GM18868 (cell line): ENCODE measurements around the gene KCTD16.
A peak's percentile ranks its signal among the peaks of the same experiment; 100 is the strongest.

Experiments used
- ATAC-seq: cut with Tn5 transposase; IDR thresholded peaks from one replicate; pipeline ENCODE4 v1.9.1; 2021; ENCODE audit warnings: mild to moderate bottlenecking, moderate library complexity; ENCODE audit not compliant: unreplicated experiment

Gene KCTD16

GRCh38 chr5:144206141-144206540 lies 35.5 kb downstream of the KCTD16 start:
- ATAC-seq, result no peak

GRCh38 chr5:144207875-144208444 lies 37.3 kb downstream of the KCTD16 start:
- ATAC-seq, result no peak

DNA sequence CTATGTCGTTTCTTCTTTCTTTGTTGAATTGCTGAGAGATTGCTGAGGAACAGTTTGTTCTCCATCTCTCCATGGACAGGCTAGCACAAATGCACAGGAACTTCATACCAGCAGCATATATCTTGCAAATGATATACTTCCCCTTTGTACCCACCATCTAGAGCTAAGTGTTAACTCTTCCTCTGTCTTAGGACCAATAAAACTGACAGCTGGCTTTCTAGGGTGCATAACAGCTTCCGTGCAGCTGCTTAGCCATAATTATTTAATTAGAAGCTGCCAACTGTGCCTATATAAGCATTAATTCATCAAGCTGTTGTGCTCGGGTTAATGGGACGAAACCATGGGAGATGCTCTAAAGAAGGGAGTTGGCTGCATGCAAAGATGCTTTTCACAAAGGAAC lies 38.7 kb downstream of the KCTD16 start:
- no peak for ATAC-seq

GRCh38 chr5:144210655-144211054 lies 40.0 kb downstream of the KCTD16 start:
- no peak for ATAC-seq

DNA sequence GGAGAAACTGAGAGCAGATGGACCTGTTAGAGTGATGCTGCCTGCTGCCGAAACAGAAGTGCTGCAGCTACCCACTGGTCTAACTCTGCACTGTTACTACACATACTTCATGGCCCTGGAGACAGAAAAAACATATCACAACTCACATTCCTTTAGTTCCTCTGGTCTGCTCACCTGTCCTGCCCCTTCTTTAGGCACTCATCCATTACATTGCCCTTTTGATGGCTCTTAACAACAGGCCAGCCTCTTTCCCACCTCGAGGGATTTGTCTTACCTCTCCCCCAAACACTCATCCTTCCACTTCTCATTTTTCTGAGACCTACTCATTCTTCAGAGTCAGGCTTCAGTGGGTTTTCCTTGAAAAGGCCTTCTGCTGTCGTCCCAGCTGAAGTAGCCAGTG lies 49.2 kb downstream of the KCTD16 start:
- no peak for ATAC-seq

DNA sequence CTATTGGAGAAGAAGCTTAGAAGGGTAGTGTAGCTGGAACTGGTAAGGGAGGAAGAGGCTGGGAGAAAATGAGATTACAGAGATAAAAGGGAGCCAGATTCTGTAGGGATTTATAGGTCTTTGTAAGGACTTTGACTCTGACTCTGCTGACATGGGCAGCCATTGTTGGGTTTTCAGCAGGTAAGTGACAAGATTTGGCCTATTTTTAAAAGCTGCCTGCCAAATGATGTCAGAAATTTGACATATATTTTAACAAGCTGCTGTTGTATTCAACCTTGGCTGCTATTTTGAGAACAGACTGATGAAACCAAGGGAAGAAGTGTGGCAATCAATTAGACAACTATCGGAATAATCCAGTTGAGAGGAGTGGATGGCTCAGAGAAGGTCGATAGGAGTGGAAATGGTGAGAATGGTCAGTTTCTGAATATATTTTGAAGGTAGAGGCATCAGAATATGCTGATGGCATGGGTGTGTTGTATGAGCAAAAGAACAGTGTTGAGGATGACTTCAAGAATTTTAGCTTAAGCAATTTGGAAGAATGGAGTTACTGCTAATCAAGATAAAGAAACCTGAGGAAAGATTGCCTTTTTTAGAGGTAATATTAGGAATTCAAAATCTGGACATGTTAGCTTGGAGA lies 56.8 kb downstream of the KCTD16 start:
- no peak for ATAC-seq

DNA sequence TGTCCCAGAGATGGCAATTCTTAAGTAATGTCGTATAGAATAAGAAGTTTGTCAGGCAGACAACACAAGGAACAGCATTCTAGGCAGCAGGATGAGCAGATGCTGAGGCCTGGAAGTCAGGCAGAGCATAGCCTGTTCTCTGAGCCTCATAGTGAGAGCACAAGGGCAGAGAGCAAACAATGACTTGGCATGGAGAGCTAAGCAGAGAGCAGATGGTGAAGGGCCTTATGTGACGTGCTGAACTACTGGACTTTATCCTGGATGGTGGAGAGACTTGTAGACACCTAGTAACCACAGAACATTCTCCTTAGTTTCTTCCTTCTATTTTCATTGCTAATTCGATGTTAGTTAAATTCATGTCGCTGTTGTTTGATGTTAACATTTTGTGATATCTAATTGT lies 60.1 kb downstream of the KCTD16 start:
- ATAC-seq, result no peak

GRCh38 chr5:144232285-144232684 lies 61.6 kb downstream of the KCTD16 start:
- ATAC-seq, result no peak

DNA sequence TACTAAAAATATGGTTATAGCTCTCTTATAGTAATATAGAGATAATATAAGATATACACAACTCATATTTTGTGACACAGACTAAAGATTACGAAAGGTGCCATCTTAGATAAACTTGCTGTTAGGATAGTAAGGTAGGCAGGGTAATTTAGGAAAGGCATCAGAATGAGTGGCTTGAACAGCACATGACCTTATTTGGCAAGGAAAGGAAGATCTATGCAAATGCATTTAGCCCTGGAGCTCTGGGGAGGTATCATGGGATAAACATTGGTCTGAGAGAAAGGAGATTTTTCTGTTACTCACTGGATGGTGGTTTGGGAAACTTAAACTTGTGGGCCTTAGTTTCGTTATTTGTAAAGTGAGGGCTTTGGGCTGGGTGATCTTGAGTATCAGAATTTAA lies 65.8 kb downstream of the KCTD16 start:
- ATAC-seq, result no peak

DNA sequence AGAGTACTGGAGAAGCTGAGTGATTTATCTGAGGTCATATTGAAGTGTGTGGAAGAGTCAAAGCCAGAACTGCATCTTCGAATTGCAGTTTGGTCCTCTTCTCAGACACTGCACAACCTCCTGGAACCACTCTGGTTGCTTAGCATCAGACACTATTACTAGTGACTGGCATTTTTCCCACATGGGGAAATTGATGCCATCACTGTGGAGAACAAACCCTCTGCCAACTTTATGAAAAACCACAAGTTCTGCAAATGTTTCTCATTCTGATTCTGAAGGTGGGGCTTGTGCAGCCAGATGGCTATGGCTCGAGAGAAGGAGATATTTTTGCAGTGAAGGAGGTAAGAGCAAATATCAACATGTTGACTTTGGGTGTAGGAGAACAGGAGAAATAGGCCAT lies 67.2 kb downstream of the KCTD16 start:
- peak; percentile 51 for ATAC-seq

DNA sequence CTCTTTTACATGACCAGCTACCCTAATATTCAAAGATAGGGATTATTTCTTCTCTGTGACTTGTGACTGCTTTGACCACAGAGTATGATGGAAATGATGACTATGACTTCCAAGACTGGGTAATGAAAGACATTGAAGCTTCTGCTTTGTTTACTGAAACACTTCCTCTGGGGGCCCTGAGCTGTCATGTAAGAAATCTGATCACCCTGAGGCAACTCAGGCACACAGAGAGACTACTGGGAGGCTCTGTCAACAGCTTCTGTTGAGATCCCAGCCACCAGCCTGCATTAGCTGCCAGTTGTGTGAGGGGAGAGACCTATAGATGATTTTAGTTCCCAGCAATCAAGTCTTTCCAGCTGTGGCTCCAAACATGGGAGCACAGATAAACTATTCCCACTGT lies 76.5 kb downstream of the KCTD16 start:
- ATAC-seq, result no peak

GRCh38 chr5:144248015-144248414 lies 77.3 kb downstream of the KCTD16 start:
- ATAC-seq, result no peak

GRCh38 chr5:144249755-144250464 lies 79.2 kb downstream of the KCTD16 start:
- ATAC-seq, result no peak

DNA sequence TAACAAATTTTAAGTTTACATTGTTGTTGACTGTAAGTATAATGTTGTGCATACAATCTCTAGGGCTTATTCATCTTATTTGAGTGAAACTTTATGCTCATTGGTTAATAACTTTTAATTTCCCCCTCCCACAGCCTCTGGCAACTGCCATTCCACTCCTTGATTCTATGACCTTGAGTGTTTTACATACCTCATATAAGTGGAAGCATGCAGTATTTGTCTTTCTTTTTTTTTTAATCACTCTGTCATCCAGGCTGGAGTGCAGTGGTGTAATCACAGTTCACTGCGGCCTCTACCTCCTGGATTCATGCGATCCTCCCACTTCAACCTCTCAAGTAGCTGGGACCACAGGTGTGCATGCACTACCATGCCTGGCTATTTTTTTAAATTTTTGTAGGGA lies 83.9 kb downstream of the KCTD16 start:
- no peak for ATAC-seq

- ATAC-seq, result no peak
These were observed 89.4 kb downstream of the KCTD16 start for GRCh38 chr5:144260121-144260520.

GRCh38 chr5:144265643-144266247 lies 95.1 kb downstream of the KCTD16 start:
- ATAC-seq, result no peak

DNA sequence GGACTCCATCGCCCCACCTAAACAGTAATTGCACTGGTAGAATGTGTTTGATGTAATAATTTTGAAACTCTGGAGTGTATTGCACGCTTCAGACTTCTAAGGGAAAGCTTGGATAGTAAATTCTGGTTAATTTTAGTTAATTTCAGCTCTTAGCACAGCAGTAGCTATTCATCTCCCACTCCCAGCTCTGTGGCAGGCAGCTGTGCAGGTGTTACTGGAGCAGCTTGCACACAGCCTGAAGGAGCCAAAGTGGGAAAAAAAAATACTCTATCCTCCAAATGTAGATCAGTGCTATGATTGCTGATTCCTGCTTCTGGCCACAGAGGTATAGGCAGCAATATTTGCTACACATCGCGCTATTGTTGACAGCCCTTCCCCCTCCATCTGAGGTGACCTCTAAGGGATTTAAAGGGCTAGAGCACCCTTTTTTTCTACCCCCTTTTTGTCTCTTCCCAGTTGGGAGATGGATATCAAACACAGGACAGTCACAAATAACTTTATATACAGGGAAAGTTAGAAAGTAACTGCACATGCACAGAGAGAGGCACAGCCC lies 97.4 kb downstream of the KCTD16 start:
- no peak for ATAC-seq

DNA sequence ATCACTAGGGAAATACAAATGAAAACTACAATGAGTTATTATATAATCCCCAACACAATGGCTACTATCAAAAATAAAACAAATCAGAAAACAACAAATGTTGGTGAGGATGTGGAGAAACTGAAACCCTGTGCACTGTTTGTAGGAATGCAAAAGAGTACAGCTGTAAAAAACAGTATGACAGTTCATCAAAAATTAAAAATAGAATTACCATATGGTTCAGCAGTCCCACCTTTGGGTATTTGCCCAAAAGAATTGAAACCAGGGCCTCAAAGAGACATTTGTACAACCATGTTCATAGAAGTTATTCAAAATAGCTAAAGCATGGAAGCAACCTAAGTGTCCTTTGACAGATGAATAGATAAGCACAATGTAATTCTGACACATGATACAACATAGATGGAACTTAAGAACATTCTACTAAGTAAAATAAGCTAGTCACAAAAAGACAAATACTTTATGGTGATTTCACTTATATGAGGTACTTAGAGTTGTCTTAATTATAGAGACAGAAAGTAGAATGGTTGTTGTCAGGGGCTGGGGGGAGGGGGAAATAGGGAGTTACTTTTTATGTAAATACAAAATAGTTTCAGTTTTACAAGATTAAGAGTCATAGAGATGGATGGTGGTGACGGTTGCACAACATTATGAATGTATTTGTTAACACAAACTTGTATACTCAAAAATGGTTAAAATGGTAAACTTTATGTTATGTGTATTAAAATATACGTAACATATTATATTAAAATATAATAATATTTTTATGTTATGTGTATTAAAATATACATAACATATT lies 102.8 kb downstream of the KCTD16 start:
- ATAC-seq, result no peak

- ATAC-seq, result peak; percentile 61
These were observed 104.7 kb downstream of the KCTD16 start for GRCh38 chr5:144275329-144275728.

- ATAC-seq, result no peak
These were observed 105.6 kb downstream of the KCTD16 start for GRCh38 chr5:144276034-144276822.
